Psoas muscle (tissue), 8 donors: ENCODE measurements around the gene PEX5L. TPM values are rescaled to one million over a fixed set of nuclear protein-coding genes. Genes with fewer than 3 reads are reported as not detected.

Experiments
- ATAC-seq, 4 donors: fragments of 200-7000 bp; cut with Tn5 transposase; one replicate each; pipeline ENCODE4 v1.9.1; 2020; ENCODE audit warnings: moderate library complexity in 3 of 4, mild to moderate bottlenecking in 2 of 4
- DNase-seq, 2 donors: peaks; one replicate each; pipeline ENCODE4 v3.0.0-alpha.2; 2020
- H3K27ac ChIP-seq: fragments of 200-600 bp; one replicate; pipeline ENCODE4 v1.8.0; 2022
- H3K27me3 ChIP-seq, 3 donors: fragments of 200-600 bp in 1 of 3; one replicate each; pipeline versions ENCODE4 v1.6.1 to v1.8.0; 2013 to 2022; ENCODE audit warnings: low read length in 2 of 3, mild to moderate bottlenecking in 2 of 3, moderate library complexity in 1 of 3; ENCODE audit not compliant: insufficient read depth in 3 of 3
- H3K36me3 ChIP-seq, 2 donors: fragments of 200-600 bp in 1 of 2; one replicate each; pipeline versions ENCODE4 v1.6.1 to v1.8.0; 2013 to 2022; ENCODE audit warnings: low read depth in 1 of 2, mild to moderate bottlenecking in 1 of 2, moderate library complexity in 1 of 2; ENCODE audit not compliant: insufficient read depth in 1 of 2
- H3K4me1 ChIP-seq: fragments of 200-600 bp; one replicate; pipeline ENCODE4 v1.8.0; 2022
- H3K4me3 ChIP-seq: fragments of 200-600 bp; one replicate; pipeline ENCODE4 v1.8.0; 2022; ENCODE audit warnings: mild to moderate bottlenecking
- H3K9me3 ChIP-seq: fragments of 200-600 bp; one replicate; pipeline ENCODE4 v1.8.0; 2022
- CTCF ChIP-seq: fragments of 200-600 bp; IDR thresholded peaks from one replicate; pipeline ENCODE4 v1.8.0; 2022; ENCODE audit warnings: antibody characterized with exemption
- WGBS, 3 donors: extraction: QIAGEN DNeasy Blood & Tissue Kit; methylation state at CpG; one replicate each; pipeline versions ENCODE4 v1.1.6 to v1.1.7; 2013; 5-methylcytosine and 5-hydroxymethylcytosine counted together
- intact Hi-C, 2 donors: fragments of 100-400 bp; cut with DNase I; formaldehyde crosslinking; loops; one replicate each; pipeline versions ENCODE4 v1.11.0 to v1.14.2; 2022
- polyA plus RNA-seq, 3 donors: library from polyadenylated mRNA; stranded (reverse); fragments of 200-250 nt; gene quantifications; one replicate each; pipeline ENCODE4 v1.2.3, GENCODE V29; 2013
- total RNA-seq, 4 donors: library from RNA; stranded (reverse); fragmentation: NEBNext Ultra II Directional in 2 of 4; extraction: Animal tissue kit (Norgen Biotek cat#: 25700) in 2 of 4; gene quantifications; one replicate each; pipeline versions ENCODE4 v1.2.1 to v1.2.4, GENCODE V29; 2021 to 2023
- donor health status: healthy with polysubstance abuse.
- donor health status: DM: no; HTN: no; CAD: no; lungs with moderate emphysema.
- donor health status: Bipolar disorder and iron deficiency.
- donor health status: healthy.
- donor health status: DM: yes; HTN: yes; CAD: no.
- donor health status: DM: no; HTN: no; CAD: no.
- donor health status: DM: no; HTN: no; CAD: no.
- donor health status: DM: yes; HTN: yes; CAD: no.

PEX5L gene
- total and polyA plus RNA-seq, 7 donors: 0.14 TPM; not detected in 6

GRCh38 chr3:180073561-180073960, 36.8 kb upstream of the PEX5L start:
- Histone ChIP-seq H3K4me3 (no peak overlapping the region), H3K36me3 (no peaks in the 10 kb centered on the region), H3K27ac (no peak overlapping the region), H3K27me3 (no peaks in the 10 kb centered on the region), H3K4me1 (no peaks in the 10 kb centered on the region), H3K9me3 (no peaks in the 10 kb centered on the region)
- ATAC-seq (no peak), DNase-seq (no peak)
- no peak for TF ChIP-seq CTCF
- intact Hi-C loops: no loop called here

- intact Hi-C loops: no loop called here
- Histone ChIP-seq H3K4me3 (no peak overlapping the region), H3K27me3 (no peaks in the 10 kb centered on the region), H3K4me1 (no peaks in the 10 kb centered on the region), H3K36me3 (no peaks in the 10 kb centered on the region), H3K9me3 (no peaks in the 10 kb centered on the region), H3K27ac (no peak overlapping the region)
- ATAC-seq (no peak), DNase-seq (no peak)
- no peak for TF ChIP-seq CTCF
- WGBS, 3 donors: 58 to 79% (median 70%) methylated on average over 1 of the region's 1 CpG
Measured at GRCh38 chr3:180072786-180073185, 36.0 kb upstream of the PEX5L start.

GRCh38 chr3:180070925-180071324, 34.2 kb upstream of the PEX5L start:
- Histone ChIP-seq H3K27ac (no peak overlapping the region), H3K9me3 (no peaks in the 10 kb centered on the region), H3K27me3 (no peaks in the 10 kb centered on the region), H3K4me3 (no peak overlapping the region), H3K36me3 (no peaks in the 10 kb centered on the region), H3K4me1 (no peaks in the 10 kb centered on the region)
- 45 to 60% (median 57%) methylated on average over 3 of the region's 3 CpGs for WGBS, 3 donors
- no peak for DNase-seq
- intact Hi-C loops: no loop called here
- ATAC-seq: no peak
- TF ChIP-seq CTCF: no peak

GRCh38 chr3:180068023-180068422, 31.3 kb upstream of the PEX5L start:
- Histone ChIP-seq H3K36me3 (no peaks in the 10 kb centered on the region), H3K27me3 (peaks cover 0 to 2% (median 0%) of the 10 kb centered on the region in 3 donors), H3K4me1 (no peaks in the 10 kb centered on the region), H3K27ac (no peak overlapping the region), H3K4me3 (no peak overlapping the region), H3K9me3 (no peaks in the 10 kb centered on the region)
- DNase-seq (no peak), ATAC-seq (no peak)
- intact Hi-C loops: no loop called here
- no peak for TF ChIP-seq CTCF
- 52 to 58% (median 54%) methylated on average over 1 of the region's 1 CpG for WGBS, 3 donors

GRCh38 chr3:180066598-180066997, 29.9 kb upstream of the PEX5L start:
- TF ChIP-seq CTCF: no peak
- no peak for ATAC-seq

More at GRCh38 chr3:180066598-180066997, 29.9 kb upstream of the PEX5L start:
- intact Hi-C loops: no loop called here
- H3K36me3 ChIP-seq: no peaks in the 10 kb centered on the region
- no peak for DNase-seq
- WGBS, 3 donors: 62 to 78% (median 63%) methylated on average over 1 of the region's 1 CpG
- peaks cover 0 to 2% (median 0%) of the 10 kb centered on the region in 3 donors for H3K27me3 ChIP-seq
- H3K4me1 ChIP-seq: no peaks in the 10 kb centered on the region
- no peak overlapping the region for H3K4me3 ChIP-seq
- H3K9me3 ChIP-seq: no peaks in the 10 kb centered on the region
- no peak overlapping the region for H3K27ac ChIP-seq
